ENCODE results near the gene MED16.

MED16 gene

DNA sequence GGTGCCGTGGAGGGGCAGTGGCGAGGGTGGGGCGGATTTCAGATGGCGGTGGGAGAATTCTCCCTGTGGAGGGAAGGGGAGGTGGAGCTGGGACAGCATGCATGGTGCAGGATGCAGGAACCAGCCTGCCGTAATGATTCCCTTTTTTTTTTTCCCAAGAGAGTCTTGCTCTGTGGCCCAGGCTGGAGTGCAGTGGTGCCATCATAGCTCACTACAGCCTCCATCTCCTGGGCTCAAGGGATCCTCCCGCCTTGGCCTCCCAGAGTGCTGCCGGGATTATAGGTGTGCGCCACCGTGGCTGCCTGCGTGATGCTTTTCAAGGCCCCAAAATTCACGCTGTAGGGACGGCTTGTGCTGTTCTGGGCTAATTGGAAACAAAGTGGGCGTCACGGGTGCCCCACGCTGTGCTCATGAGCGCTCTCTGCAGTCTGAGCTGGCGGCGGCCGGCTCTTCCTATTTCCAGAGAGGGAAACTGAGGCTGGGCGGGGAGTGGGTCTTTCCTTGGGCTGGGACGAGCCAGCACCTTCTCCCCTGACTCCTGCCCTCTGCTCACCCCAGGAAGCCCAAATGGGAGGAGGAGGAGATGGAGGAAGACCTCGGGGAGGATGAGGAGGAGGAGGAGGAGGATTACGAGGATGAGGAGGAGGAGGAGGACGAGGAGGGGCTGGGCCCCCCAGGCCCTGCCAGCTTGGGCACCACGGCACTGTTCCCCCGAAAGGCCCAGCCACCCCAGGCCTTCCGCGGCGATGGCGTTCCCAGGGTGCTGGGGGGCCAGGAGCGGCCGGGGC is 39.1 kb upstream of the MED16 start:
- no peak for TF ChIP-seq POLR2AphosphoS5 (IDR thresholded peaks at IDR 0.05; ENCODE audit: low read depth, low read length)
- no peak for TF ChIP-seq SIN3A (IDR thresholded peaks at IDR 0.05; ENCODE audit: borderline replicate concordance, insufficient read depth, low read length)
- no peak for TF ChIP-seq REST (IDR thresholded peaks at IDR 0.05; ENCODE audit: insufficient read depth in 1 of 2, low read depth in 2 of 2, low read length in 2 of 2)
- TF ChIP-seq TAF1 (IDR thresholded peaks at IDR 0.05; ENCODE audit: borderline replicate concordance, insufficient read depth, low read length): no peak
- TF ChIP-seq FOXP2 (optimal IDR thresholded peaks at IDR 0.05; ENCODE audit: borderline replicate concordance, extremely low read depth, extremely low read length, insufficient read depth): no peak

GRCh38 chr19:929891-930258 is 36.9 kb upstream of the MED16 start:
- no peak for TF ChIP-seq FOXP2 (optimal IDR thresholded peaks at IDR 0.05; ENCODE audit: borderline replicate concordance, extremely low read depth, extremely low read length, insufficient read depth)
- TF ChIP-seq POLR2AphosphoS5 (IDR thresholded peaks at IDR 0.05; ENCODE audit: low read depth, low read length): no peak
- TF ChIP-seq TAF1 (IDR thresholded peaks at IDR 0.05; ENCODE audit: borderline replicate concordance, insufficient read depth, low read length): no peak
- no peak for TF ChIP-seq SIN3A (IDR thresholded peaks at IDR 0.05; ENCODE audit: borderline replicate concordance, insufficient read depth, low read length)
- TF ChIP-seq REST (IDR thresholded peaks at IDR 0.05; ENCODE audit: insufficient read depth in 1 of 2, low read depth in 2 of 2, low read length in 2 of 2): no peak

DNA sequence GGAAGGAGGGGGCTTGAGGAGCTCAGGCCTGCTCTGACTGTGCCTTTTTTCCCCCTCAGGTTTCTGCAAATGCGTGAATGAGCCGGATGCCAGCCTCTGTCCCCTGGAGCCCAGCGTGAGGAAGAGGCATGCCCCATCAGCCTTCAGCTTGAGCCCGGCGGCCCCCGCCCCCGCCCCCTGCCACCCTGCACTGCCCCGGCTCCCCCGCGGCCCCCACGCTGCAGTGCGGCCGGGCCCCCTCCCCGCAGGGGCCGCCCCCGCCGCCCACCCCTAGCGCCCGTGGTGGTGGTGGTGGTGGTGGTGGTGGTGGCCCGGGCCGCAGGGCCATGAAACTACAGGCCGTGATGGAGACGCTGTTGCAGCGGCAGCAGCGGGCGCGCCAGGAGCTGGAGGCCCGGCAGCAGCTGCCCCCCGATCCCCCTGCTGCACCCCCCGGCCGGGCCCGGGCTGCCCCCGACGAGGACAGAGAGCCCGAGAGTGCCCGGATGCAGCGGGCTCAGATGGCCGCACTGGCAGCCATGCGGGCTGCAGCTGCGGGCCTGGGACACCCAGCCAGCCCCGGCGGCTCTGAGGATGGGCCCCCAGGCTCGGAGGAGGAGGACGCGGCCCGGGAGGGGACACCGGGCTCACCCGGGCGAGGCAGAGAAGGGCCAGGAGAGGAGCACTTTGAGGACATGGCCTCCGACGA is 36.4 kb upstream of the MED16 start:
- no peak for TF ChIP-seq SIN3A (IDR thresholded peaks at IDR 0.05; ENCODE audit: borderline replicate concordance, insufficient read depth, low read length)
- no peak for TF ChIP-seq FOXP2 (optimal IDR thresholded peaks at IDR 0.05; ENCODE audit: borderline replicate concordance, extremely low read depth, extremely low read length, insufficient read depth)
- TF ChIP-seq TAF1 (IDR thresholded peaks at IDR 0.05; ENCODE audit: borderline replicate concordance, insufficient read depth, low read length): no peak
- TF ChIP-seq POLR2AphosphoS5 (IDR thresholded peaks at IDR 0.05; ENCODE audit: low read depth, low read length): no peak
- no peak for TF ChIP-seq REST (IDR thresholded peaks at IDR 0.05; ENCODE audit: insufficient read depth in 1 of 2, low read depth in 2 of 2, low read length in 2 of 2)

DNA sequence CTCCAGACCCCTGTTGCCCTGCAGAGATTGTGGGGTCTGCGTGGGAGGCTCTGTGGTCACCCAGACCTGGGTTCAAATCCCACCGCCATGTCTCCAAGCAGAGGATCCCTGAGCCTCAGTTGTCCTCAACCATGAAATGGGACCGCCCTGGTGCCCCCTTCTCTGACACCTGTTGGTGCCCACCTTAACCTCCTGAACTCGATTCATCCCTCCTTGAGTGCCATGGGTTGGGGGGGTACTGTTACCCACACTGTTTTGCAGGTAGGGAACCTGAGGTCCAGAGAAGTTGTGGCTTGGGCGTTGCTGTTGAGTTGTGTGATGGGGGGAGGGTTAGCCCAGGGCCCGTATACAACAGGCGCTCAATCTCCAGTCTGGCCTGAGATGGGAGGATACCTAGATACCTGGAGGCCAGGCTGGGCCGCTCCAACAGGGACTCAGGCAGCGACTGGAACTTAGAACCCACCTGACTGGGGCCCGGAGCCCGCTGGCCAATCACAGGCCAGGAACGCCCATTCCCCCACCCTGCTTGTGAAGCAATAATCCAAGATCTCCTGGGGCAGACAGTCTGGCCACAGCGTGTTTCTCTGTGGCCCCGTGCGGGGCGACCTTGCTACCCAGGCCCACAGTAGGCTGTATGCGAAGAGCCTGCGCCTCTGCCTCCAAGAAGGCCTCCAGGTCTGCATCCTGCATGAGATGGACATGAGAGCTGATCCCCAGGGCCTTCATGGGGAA is 35.6 kb upstream of the MED16 start:
- TF ChIP-seq SIN3A (IDR thresholded peaks at IDR 0.05; ENCODE audit: borderline replicate concordance, insufficient read depth, low read length) (no peak), FOXP2 (optimal IDR thresholded peaks at IDR 0.05; ENCODE audit: borderline replicate concordance, extremely low read depth, extremely low read length, insufficient read depth) (no peak), REST (IDR thresholded peaks at IDR 0.05; ENCODE audit: insufficient read depth in 1 of 2, low read depth in 2 of 2, low read length in 2 of 2) (no peak), TAF1 (IDR thresholded peaks at IDR 0.05; ENCODE audit: borderline replicate concordance, insufficient read depth, low read length) (no peak), POLR2AphosphoS5 (IDR thresholded peaks at IDR 0.05; ENCODE audit: low read depth, low read length) (no peak)

Measured in PFSK-1 (cell line).